Astrocyte of the spinal cord (primary cell): ENCODE measurements around the gene AP5S1.

Experiments used
- DNase-seq: peaks from one replicate; pipeline ENCODE4 v3.0.0; 2011; ENCODE audit warnings: low read depth, low spot score
- H3K4me3 ChIP-seq: 2 replicates; pipeline ENCODE4 v1.5.1; 2011; ENCODE audit warnings: low read depth, mild to moderate bottlenecking, low read length, moderate library complexity
- in situ Hi-C: cut with HindIII; loops from 2 replicates; pipeline ENCODE4 v1.10.0; 2017; ENCODE audit warnings: low sequenced_read_pairs
- TF ChIP-seq, protein P1 (sequence below): IDR thresholded peaks from 2 replicates; pipeline ENCODE4 v1.5.1; 2012; ENCODE audit warnings: low read depth, mild to moderate bottlenecking, low read length, inconsistent platforms

Gene AP5S1

GRCh38 chr20:3866464-3866863, 46.1 kb downstream of the AP5S1 start:
- in situ Hi-C loops = no loop called here
- TF ChIP-seq, protein P1, sequence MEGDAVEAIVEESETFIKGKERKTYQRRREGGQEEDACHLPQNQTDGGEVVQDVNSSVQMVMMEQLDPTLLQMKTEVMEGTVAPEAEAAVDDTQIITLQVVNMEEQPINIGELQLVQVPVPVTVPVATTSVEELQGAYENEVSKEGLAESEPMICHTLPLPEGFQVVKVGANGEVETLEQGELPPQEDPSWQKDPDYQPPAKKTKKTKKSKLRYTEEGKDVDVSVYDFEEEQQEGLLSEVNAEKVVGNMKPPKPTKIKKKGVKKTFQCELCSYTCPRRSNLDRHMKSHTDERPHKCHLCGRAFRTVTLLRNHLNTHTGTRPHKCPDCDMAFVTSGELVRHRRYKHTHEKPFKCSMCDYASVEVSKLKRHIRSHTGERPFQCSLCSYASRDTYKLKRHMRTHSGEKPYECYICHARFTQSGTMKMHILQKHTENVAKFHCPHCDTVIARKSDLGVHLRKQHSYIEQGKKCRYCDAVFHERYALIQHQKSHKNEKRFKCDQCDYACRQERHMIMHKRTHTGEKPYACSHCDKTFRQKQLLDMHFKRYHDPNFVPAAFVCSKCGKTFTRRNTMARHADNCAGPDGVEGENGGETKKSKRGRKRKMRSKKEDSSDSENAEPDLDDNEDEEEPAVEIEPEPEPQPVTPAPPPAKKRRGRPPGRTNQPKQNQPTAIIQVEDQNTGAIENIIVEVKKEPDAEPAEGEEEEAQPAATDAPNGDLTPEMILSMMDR = no peak
- no peak for DNase-seq
- no peak overlapping the region for H3K4me3 ChIP-seq

GRCh38 chr20:3867802-3868201, 47.5 kb downstream of the AP5S1 start:
- in situ Hi-C loops = no loop called here
- TF ChIP-seq, protein P1 = no peak
- no peak for DNase-seq
- H3K4me3 ChIP-seq = no peak overlapping the region

DNA sequence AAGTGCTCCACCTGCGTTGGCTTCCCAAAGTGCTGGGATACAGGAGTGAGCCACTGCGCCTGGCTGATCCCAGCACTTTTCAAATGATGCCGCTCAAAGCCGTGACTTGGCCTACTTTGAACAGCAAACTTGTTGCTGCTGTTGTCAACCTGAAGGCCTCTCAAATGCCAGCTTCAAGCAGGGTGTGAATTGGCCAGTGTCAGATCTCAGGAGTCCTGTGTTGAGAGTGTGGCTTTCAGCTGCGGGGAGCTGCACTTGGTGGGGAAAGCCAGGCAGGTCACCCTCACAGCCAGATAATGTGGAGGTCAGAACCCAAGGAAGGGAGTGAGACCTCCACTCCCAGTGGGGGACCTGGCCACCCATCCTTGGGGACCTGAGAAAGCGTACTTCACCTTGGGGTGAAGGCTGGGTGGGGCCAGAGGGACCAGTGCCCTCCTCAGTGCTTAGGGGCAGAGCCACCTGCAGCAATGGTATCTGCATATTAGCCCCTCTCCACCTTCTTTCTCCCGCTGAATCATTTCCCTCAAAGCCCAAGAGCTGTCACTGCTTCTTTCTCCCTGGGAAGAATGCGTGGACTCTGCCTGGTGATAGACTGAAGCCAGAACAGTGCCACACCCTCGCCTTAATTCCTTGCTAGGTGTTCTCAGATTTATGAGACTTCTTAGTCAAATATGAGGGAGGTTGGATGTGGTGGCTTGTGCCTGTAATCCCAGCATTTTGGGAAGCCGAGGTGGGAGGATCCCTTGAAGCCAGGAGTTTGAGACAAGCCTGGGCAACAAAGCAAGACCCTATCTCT, 49.7 kb downstream of the AP5S1 start:
- in situ Hi-C loops = no loop called here
- no peak overlapping the region for H3K4me3 ChIP-seq
- TF ChIP-seq, protein P1 = no peak
- no peak for DNase-seq

- no peak for DNase-seq
Observed at GRCh38 chr20:3871550-3872265, 51.4 kb downstream of the AP5S1 start.

DNA sequence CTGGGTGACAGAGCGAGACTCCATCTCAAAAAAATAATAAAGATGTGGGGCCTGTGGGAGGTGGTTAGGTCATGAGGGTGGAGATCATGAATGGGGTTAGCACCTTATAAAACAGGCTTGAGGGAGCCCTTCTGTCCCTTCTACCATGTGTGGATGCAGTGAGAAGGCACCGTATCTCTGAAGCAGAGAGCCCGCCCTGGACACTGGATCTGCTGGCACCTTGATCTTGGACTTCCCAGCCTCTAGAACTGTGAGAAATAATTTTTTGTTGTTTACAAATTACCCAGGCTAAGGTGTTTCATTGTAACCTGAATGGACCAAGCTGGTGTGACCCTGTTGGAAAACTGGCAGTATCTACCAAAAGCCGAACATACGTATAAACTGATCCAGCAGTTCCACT, 53.2 kb downstream of the AP5S1 start:
- H3K4me3 ChIP-seq = no peak overlapping the region
- in situ Hi-C loops = no loop called here
- TF ChIP-seq, protein P1 = no peak

More at GRCh38 chr20:3871550-3872265, 51.4 kb downstream of the AP5S1 start:
- TF ChIP-seq, protein P1 = no peak
- in situ Hi-C loops = no loop called here
- no peak overlapping the region for H3K4me3 ChIP-seq

DNA sequence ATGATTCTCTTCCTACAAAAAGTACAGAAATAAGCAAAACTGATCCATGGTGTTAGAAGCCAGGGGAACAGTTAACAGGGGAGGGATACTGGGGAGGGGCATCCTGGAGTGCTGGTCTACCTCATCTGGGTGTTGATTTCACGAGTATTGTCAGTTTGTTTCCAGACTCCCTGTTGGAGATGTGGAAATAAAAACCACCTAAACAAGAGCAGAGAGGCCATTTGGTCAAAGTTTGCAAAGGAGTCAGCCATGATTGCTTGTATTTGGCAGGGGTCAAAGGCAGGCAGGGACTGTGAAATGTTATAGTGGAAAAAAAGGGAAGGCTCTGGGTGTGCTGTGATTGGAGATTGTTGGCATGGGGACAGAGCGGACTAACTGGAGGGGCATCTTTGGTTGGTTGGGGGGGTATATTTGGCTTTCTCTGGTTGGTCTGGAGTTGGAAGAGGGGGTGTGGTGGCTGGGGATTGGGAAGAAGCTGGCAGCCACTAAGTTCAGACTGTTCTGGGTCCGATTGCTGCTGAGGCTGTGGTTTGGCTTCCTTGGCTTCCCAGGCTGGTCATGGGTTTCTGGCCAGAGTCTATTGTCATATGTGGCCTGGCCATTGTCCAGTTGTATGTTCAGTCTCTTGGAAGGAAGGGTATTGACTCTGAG, 54.0 kb downstream of the AP5S1 start:
- TF ChIP-seq, protein P1 = no peak
- peak; percentile 58 for DNase-seq
- in situ Hi-C loops = no loop called here
- no peak overlapping the region for H3K4me3 ChIP-seq

More for the DNA sequence above, 53.2 kb downstream of the AP5S1 start:
- DNase-seq = no peak
